IMR-90 (cell line): ENCODE measurements around the gene SDHAF4.

ENCODE experiments used
- CEBPB ChIP-seq: IDR thresholded peaks from 2 replicates; pipeline ENCODE4 v1.6.1; 2012; ENCODE audit warnings: low read depth, low read length, improper control_type of control experiment
- CHD1 ChIP-seq: IDR thresholded peaks from 2 replicates; pipeline ENCODE4 v1.6.1; 2012; ENCODE audit warnings: low read depth, low read length, improper control_type of control experiment
- CTCF ChIP-seq: conservative IDR thresholded peaks from 2 replicates; pipeline ENCODE4 v1.5.1; 2012; ENCODE audit warnings: mild to moderate bottlenecking, low read depth, low read length, improper control_type of control experiment
- ELK1 ChIP-seq: fragments of 150-350 bp; IDR thresholded peaks from 2 replicates; pipeline ENCODE4 v1.6.1; 2016; ENCODE audit warnings: low read depth, mild to moderate bottlenecking, low read length, moderate library complexity, borderline replicate concordance
- MAFK ChIP-seq: IDR thresholded peaks from 2 replicates; pipeline ENCODE4 v1.6.1; 2012; ENCODE audit warnings: low read depth, low read length, improper control_type of control experiment
- MXI1 ChIP-seq: IDR thresholded peaks from 2 replicates; pipeline ENCODE4 v1.6.1; 2012; ENCODE audit warnings: low read depth, mild to moderate bottlenecking, low read length, moderate library complexity, borderline replicate concordance
- POLR2A ChIP-seq: IDR thresholded peaks from 2 replicates; pipeline ENCODE4 v1.6.1; 2012; ENCODE audit warnings: mild to moderate bottlenecking, low read depth, low read length
- RCOR1 ChIP-seq: IDR thresholded peaks from 2 replicates; pipeline ENCODE4 v1.6.1; 2012; ENCODE audit warnings: mild to moderate bottlenecking, low read length, improper control_type of control experiment; ENCODE audit not compliant: insufficient replicate concordance
- SMC3 ChIP-seq: fragments of 150-350 bp; IDR thresholded peaks from 2 replicates; pipeline ENCODE4 v1.6.1; 2016; ENCODE audit warnings: low read depth, mild to moderate bottlenecking, antibody characterized with exemption, low read length, moderate library complexity
- USF2 ChIP-seq: fragments of 150-350 bp; IDR thresholded peaks from 2 replicates; pipeline ENCODE4 v1.6.1; 2017; ENCODE audit warnings: mild to moderate bottlenecking, antibody characterized with exemption, low read length, low read depth

GRCh38 chr6:70527071-70527737 lies 39.5 kb upstream of the SDHAF4 start:
- TF ChIP-seq CTCF, result no peak
- TF ChIP-seq SMC3, result no peak
- TF ChIP-seq POLR2A, result no peak
- TF ChIP-seq MAFK, result peak; percentile 56
- TF ChIP-seq USF2, result no peak
- TF ChIP-seq RCOR1, result no peak
- TF ChIP-seq CEBPB, result no peak
- no peak for TF ChIP-seq CHD1
- no peak for TF ChIP-seq MXI1
- TF ChIP-seq ELK1, result no peak
